C4-2B (cell line): Measurements from ENCODE around the gene SPATA6.

Experiments used
- ZFX ChIP-seq: fragments of 450-650 bp; IDR thresholded peaks from 2 replicates; pipeline ENCODE4 v1.6.1; 2017
- TF ChIP-seq, protein P1 (sequence below): fragments of 450-650 bp; conservative IDR thresholded peaks from 2 replicates; pipeline ENCODE4 v1.5.1; 2017; ENCODE audit warnings: mild to moderate bottlenecking

DNA sequence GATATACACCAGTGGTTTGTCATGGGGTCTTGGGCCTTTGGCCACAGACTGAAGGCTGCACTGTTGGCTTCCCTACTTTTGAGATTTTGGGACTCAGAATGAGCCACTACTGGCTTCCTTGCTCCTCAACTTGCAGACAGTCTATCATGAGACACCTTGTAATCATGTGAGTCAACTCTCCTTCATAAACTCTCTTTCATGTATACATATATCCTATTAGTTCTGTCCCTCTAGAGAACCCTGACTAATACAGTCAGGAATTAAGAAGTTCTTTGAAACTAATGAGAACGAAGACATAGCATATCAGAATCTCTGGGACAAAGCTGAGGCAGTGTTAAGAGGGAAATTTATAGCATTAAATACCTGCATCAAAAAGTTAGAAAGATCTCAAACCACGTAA is 138.7 kb downstream of the SPATA6 start:
- TF ChIP-seq, protein P1, sequence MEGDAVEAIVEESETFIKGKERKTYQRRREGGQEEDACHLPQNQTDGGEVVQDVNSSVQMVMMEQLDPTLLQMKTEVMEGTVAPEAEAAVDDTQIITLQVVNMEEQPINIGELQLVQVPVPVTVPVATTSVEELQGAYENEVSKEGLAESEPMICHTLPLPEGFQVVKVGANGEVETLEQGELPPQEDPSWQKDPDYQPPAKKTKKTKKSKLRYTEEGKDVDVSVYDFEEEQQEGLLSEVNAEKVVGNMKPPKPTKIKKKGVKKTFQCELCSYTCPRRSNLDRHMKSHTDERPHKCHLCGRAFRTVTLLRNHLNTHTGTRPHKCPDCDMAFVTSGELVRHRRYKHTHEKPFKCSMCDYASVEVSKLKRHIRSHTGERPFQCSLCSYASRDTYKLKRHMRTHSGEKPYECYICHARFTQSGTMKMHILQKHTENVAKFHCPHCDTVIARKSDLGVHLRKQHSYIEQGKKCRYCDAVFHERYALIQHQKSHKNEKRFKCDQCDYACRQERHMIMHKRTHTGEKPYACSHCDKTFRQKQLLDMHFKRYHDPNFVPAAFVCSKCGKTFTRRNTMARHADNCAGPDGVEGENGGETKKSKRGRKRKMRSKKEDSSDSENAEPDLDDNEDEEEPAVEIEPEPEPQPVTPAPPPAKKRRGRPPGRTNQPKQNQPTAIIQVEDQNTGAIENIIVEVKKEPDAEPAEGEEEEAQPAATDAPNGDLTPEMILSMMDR = no peak
- TF ChIP-seq ZFX = no peak
